NCI-H510A treated with DMSO at 0.1 percent for 48 hours (cell line): ENCODE measurements around the gene PKNOX1.
"Not testable (repeated sequence)": the region's sequence is repeated elsewhere in the genome, so short reads cannot be mapped to it uniquely, and the experiment has no call there.

Experiments
- DNase-seq: peaks from one replicate; lab custom pipeline; 2025; lab: John Stamatoyannopoulos, UW

Gene PKNOX1

DNA sequence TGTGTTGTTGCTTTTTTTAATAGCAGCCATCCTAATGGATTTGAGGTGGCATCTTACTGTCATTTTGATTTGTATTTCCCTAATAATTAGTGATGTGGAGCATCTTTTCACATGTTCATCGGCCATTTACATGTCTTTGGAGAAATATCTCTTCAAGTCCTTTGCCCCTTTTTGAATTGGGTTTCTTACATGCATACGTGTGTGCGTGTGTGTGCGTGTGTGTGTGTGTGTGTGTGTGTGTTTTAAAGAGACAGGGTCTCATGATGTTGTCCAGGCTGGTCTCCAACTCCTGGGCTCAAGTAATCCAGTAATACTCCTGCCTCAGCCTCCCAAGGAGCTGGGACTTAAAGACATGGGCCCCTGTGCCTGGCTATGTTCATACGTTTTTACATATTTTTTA is 9.5 kb downstream of the PKNOX1 start:
- no peak for DNase-seq

DNA sequence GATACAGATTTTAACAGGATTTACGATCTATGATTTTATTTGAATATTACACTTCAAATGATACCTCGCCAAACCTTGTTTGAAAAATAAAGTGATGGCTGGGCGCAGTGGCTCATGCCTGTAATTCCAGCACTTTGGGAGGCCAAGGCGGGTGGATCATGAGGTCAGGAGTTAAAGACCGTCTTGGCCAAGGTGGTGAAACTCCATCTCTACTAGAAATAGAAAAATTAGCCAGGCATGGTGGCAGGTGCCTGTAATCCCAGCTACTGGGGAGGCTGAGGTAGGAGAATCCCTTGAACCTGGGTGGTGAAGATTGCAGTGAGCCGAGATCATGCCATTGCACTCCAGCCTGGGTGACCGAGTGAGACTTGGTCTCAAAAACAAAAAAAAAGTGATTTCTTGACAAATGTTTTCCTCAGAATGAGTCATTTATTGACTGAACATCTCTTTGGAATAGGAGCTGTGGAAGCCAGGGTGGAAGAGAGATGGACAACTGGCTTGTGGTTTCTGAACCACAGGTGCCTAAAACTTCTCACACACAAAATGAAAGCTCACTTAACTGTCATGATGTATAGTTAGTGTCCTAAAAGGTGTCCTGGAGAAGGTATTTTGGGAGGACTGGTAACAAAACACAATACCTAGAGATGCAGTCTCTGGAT is 11.9 kb downstream of the PKNOX1 start:
- DNase-seq, result no peak

- no peak for DNase-seq
Observed at GRCh38 chr21:42988236-42988965, 14.0 kb downstream of the PKNOX1 start.

DNA sequence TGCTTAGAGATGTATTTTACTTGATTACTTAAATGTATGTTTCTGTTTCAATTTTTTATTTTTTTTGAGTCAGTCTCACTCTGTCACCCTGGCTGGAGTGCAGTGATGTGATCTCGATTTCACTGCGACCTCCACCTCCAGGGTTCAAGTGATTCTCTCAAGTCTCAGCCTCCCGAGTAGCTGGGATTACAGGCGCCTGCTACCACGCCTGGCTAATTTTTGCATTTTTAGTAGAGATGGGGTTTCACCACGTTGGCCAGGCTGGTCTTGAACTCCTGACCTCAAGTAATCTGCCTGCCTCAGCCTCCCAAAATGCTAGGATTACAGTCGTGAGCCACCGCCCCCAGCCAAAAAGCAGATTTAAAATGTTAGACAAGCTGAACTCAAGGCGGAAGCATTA is 15.0 kb downstream of the PKNOX1 start:
- not testable (repeated sequence) for DNase-seq

- no peak for DNase-seq
Observed at GRCh38 chr21:42989816-42990650, 15.7 kb downstream of the PKNOX1 start.

GRCh38 chr21:42991992-42992740 is 17.8 kb downstream of the PKNOX1 start:
- no peak for DNase-seq

DNA sequence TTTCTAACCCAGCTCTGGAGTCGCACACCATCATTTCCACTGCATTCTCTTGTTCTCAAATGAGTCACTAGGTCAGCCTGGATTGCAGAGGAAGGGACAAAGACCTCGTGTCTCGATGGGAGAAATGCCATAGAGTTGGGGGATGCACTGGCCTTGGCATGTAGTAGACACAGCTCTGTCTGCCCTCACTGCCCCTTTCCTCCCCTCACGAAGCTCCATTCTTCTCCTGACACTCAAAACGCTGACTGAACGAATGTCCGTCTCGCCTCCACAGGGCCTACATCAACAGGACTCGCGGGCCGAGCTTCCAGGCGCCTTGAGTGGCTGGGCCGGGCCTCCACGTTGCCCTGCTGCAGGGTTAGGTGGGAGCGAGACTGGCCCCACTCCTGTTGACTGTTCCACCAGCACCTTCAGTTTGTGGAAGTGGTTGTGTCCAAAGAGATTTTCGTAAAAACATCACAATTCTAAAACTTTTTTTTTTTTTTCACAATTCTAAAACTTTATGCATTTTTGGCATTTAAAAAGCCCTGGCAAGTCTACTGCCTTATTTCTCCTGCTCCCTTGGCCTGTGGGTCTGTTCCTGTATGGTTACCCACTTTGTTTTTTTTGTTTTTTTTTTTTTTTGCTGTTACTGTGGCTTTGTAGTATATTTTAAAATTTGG is 18.8 kb downstream of the PKNOX1 start:
- no peak for DNase-seq

GRCh38 chr21:42997053-42997452 is 22.7 kb downstream of the PKNOX1 start:
- DNase-seq, result no peak

GRCh38 chr21:42997983-42998382 is 23.6 kb downstream of the PKNOX1 start:
- DNase-seq, result not testable (repeated sequence)

GRCh38 chr21:42999152-42999551 is 24.8 kb downstream of the PKNOX1 start:
- DNase-seq, result not testable (repeated sequence)

- DNase-seq, result not testable (repeated sequence)
Observed at GRCh38 chr21:43000041-43000440, 25.7 kb downstream of the PKNOX1 start.

DNA sequence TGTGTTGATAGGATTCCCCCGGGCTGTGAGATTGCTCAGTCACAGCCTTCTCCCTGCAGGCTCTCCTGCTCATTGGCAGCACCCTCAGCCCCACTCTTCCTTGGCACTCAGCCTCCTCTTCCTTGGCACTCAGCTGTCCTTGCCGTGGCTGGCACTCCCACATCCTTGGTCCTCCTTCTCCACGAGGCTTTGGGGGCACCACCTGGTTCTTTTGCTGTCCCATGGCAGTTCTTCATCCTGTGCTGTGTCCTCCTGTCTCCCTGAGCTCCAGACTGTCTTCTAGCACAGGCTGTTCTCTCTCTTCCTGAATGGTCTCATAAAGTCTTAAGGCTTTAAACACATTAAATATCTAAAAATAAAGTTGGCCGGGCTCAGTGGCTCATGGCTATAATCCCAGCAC is 27.0 kb downstream of the PKNOX1 start:
- no peak for DNase-seq

DNA sequence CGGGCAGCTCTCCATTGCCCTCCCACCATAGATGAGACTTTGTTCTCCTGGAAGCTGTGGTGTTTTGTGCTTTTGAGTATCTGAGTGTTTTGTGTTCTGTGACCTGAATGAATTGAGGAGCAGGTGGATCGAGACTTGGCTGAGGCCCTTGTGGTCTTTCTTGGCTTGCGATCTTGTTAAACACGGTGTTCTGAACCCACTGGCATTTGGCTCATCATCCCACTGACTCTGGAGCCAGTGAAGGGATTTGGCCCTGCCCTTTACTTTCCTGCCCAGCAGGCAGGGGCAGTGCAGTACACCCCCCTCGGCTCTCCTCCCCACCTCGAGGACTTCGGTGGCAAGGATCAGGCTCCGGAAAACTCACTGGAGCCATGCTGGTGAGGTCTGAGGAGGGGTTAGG is 30.6 kb downstream of the PKNOX1 start:
- no peak for DNase-seq

- peak; percentile 60 for DNase-seq
Observed at GRCh38 chr21:43005635-43006034, 31.3 kb downstream of the PKNOX1 start.

DNA sequence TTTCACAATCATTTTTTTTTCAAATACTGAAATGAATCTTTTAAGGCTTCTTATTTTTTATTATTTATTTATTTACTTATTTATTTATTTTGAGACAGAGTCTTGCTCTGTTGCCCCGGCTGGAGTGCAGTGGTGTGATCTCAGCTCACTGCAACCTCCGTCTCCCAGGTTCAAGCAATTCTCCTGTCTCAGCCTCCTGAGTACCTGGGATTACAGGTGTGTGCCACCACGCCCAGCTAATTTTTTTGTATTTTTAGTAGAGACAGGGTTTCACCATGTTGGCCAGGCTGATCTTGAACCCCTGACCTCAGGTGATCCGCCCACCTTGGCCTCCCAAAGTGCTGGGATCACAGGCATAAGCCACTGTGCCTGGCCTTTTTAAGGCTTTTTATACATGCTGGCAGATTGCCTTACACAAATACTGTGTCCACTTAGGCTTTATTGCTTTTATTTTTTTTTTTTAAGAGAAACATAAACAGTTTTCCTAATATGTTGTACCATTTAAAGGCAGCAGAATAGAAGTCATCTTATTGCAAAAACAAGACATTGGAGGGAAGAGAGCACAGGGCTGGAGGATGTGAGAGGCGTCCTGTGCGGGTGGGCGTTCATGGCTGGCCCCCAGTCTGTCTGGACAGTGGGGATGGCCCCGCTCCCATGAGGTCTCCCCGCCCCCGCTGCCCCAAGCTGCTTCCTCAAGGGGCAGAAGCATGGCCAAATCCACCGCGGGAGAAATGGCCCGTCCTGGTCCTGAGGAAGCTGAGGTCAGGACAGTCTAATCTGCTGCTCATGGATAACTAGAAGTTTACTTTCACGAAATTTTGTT is 31.9 kb downstream of the PKNOX1 start:
- DNase-seq, result not testable (repeated sequence)

- peak; percentile 24 for DNase-seq
Observed at GRCh38 chr21:43006874-43007208, 32.5 kb downstream of the PKNOX1 start.

DNA sequence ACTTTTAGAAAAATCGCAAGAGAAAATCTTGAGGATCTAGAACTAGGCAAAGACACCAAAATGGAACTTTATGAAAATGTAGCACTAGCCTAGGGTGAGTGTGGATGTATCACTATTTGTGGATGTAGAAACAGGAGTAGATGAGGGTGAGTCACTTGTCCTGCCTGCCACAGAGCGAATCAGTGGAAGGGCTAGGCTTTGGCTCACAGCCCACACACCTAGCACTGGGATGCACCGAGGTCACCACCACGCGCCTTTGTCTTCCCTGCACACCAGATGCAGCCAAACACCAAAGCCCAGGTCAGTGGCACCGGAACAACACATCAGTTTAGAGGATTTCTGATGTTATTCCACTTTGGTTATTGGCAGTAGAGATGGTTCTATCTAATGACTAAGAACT is 38.2 kb downstream of the PKNOX1 start:
- no peak for DNase-seq

DNA sequence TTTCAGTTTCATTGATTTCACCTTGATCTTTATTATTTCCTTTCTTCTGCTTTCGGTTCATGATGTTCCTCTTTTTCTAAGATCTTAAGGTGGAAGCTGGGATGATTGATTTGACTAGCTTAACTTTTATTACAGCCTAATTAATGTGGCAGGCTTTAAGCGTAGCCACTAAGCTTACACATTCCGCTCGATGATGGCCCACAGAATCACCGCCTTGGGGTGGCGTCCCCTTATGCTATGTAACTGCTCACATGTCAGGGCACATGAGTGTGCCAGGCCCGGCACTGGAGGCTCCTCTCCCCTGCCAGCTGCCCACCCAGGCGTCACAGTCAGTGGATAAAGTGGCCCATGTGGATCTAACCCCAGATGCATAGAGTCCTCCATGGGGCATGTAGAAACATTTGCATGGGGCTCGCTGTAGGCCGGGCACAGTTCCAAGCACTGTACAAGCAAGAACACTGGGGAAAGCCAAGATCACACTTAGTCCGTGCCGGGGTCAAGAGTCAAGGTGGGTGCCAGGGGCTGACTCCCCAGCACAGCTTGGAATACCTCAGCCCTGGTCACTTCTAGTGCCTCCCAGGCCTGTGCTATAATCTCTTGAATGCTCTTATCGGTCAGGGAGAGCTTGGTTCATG is 41.7 kb downstream of the PKNOX1 start:
- no peak for DNase-seq

DNA sequence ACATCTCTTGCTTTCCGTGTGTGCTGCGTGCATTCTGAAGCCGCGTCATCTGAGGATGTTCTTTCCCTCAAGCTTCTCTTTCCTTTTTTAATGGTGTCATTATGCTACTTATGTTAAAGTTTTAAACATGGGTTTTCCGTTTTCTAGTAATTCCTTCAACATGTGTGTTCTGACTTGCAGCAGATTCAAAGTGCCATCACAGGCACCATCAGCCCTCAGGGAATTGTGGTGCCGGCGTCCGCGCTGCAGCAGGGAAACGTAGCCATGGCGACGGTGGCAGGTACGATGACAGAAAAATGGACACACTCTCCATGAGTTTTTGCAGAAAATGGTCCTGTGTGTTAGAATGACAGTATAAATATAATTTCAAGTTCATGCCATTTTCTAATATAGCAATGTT is 42.4 kb downstream of the PKNOX1 start:
- no peak for DNase-seq

GRCh38 chr21:43018519-43018918 is 44.2 kb downstream of the PKNOX1 start:
- no peak for DNase-seq
